NT2/D1 (cell line): ENCODE data around the gene SRPX.

Source experiments
- DNase-seq: peaks from one replicate; pipeline ENCODE4 v3.0.0-alpha.2; 2011; ENCODE audit warnings: low read depth, low spot score
- H3K27me3 ChIP-seq: 2 replicates; pipeline ENCODE4 v1.6.0; 2011; ENCODE audit warnings: mild to moderate bottlenecking; ENCODE audit not compliant: insufficient read length, insufficient read depth
- H3K36me3 ChIP-seq: 2 replicates; pipeline ENCODE4 v1.6.1; 2011; ENCODE audit warnings: mild to moderate bottlenecking, low read length, mixed read lengths; ENCODE audit not compliant: insufficient read depth, insufficient read length
- H3K4me1 ChIP-seq: 2 replicates; pipeline ENCODE4 v1.5.1; 2011; ENCODE audit not compliant: insufficient read depth, insufficient read length
- H3K4me3 ChIP-seq: 2 replicates; pipeline ENCODE4 v1.5.1; 2011; ENCODE audit warnings: low read depth; ENCODE audit not compliant: insufficient read length
- H3K9ac ChIP-seq: 2 replicates; pipeline ENCODE4 v1.6.0; 2011; ENCODE audit warnings: low read depth; ENCODE audit not compliant: insufficient read length
- H3K9me3 ChIP-seq: 2 replicates; pipeline ENCODE4 v1.5.1; 2011; ENCODE audit warnings: mild to moderate bottlenecking, low read length; ENCODE audit not compliant: insufficient read depth
- SUZ12 ChIP-seq: IDR thresholded peaks from 2 replicates; pipeline ENCODE4 v1.6.1; 2011; ENCODE audit not compliant: insufficient read length, insufficient read depth; ENCODE audit errors: extremely low read depth
- YY1 ChIP-seq: IDR thresholded peaks from 2 replicates; pipeline ENCODE4 v1.6.1; 2011; ENCODE audit not compliant: insufficient read length, insufficient read depth
- ZNF274 ChIP-seq: IDR thresholded peaks from 2 replicates; pipeline ENCODE4 v1.6.1; 2011; ENCODE audit warnings: mild to moderate bottlenecking, low read depth, low read length

Gene SRPX

GRCh38 chrX:38205039-38205438, 15.6 kb downstream of the SRPX start:
- H3K4me1 ChIP-seq: no peaks in the 10 kb centered on the region
- no peak overlapping the region for H3K9ac ChIP-seq
- no peaks in the 10 kb centered on the region for H3K9me3 ChIP-seq
- H3K4me3 ChIP-seq: no peak overlapping the region
- DNase-seq: no peak
- H3K27me3 ChIP-seq: no peaks in the 10 kb centered on the region
- TF ChIP-seq ZNF274 (no peak), SUZ12 (no peak), YY1 (no peak)
- no peaks in the 10 kb centered on the region for H3K36me3 ChIP-seq

DNA sequence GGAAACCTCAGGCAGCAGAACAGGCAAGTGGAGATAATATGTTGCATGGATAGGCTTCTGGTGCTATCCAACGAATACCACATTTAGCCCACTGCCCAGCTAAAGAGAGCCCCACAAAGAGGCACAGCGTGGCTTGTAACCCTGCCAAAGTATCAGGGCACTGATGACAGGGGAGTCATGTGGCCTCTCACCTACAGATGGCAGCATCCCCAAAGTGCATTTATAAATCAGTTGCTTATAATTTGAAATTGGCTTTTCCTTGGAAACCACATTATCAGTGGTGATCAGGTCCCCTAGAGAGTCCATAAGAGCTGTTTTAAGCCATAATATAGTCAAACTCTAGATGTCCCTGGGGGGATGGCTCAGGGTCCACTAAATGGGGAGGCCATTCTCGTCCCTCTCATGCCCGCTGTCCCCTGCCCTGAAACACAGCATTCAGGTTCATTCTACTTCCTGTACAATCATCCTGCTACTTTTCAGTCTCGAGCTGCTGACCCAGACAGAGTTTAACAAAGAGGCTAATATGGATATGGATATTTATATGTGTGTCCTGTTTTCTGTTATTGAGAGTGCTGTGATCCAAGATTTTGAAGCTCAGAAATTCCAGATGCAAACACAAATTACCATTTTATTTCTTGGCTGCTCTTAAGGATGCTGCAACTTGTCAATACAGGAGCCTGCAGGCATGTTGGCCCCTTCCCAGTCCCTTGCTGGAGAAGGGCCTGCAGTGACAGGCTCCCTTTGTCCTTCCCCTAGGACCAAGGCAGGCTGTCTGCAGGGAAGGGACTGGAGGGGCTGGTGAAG, 28.5 kb downstream of the SRPX start:
- DNase-seq: no peak
- no peaks in the 10 kb centered on the region for H3K36me3 ChIP-seq
- H3K9me3 ChIP-seq: no peaks in the 10 kb centered on the region
- H3K9ac ChIP-seq: no peak overlapping the region
- TF ChIP-seq YY1 (no peak), SUZ12 (no peak), ZNF274 (no peak)
- H3K4me1 ChIP-seq: no peaks in the 10 kb centered on the region
- no peak overlapping the region for H3K4me3 ChIP-seq
- H3K27me3 ChIP-seq: no peaks in the 10 kb centered on the region

DNA sequence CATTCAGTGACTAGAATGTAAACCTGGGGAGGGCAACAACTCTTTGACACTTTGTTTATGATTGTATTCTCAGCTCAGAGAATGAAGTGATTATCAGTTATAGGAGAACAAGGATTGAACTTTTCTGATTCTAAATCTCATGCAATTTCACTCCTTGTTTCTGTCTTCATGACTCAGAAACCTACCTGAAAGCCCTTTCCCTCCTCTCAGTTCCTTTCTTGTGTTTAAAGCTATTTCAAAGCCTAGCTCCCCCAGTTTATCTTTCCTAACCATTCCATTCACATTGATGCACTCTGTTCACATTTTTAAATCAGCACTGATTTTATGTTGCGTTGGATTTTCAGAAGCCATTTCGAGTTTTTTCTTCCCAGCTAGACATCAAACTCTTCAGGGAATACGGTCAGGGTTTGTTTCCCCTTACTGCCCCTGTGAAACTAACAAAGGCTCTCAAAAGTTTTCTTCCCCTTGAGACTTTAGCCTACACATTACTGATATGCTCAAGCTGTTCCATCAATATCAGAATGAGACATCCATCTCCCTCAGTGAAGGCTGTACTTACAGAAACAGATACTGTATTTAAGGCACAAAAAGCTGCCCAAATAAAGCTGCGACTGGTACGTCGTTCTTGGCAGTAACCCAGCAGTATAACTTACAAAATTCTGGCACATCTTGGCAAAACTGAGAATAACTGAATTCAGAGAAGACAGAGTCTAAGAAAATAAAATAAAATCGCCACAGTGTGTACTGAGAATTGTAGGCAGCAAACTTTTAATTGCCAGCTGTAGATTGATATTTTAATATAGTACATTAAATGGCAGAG, 31.0 kb downstream of the SRPX start:
- no peak overlapping the region for H3K9ac ChIP-seq
- no peaks in the 10 kb centered on the region for H3K27me3 ChIP-seq
- no peak overlapping the region for H3K4me3 ChIP-seq
- no peaks in the 10 kb centered on the region for H3K9me3 ChIP-seq
- no peaks in the 10 kb centered on the region for H3K4me1 ChIP-seq
- TF ChIP-seq SUZ12 (no peak), ZNF274 (no peak), YY1 (no peak)
- no peak for DNase-seq
- no peaks in the 10 kb centered on the region for H3K36me3 ChIP-seq

- no peaks in the 10 kb centered on the region for H3K4me1 ChIP-seq
- no peaks in the 10 kb centered on the region for H3K36me3 ChIP-seq
- no peaks in the 10 kb centered on the region for H3K27me3 ChIP-seq
- no peaks in the 10 kb centered on the region for H3K9me3 ChIP-seq
- H3K9ac ChIP-seq: no peak overlapping the region
- TF ChIP-seq SUZ12 (no peak), ZNF274 (no peak), YY1 (no peak)
- no peak overlapping the region for H3K4me3 ChIP-seq
- no peak for DNase-seq
Observed at GRCh38 chrX:38183596-38183995, 37.1 kb downstream of the SRPX start.

GRCh38 chrX:38181357-38181756, 39.3 kb downstream of the SRPX start:
- Histone ChIP-seq H3K4me3 (no peak overlapping the region), H3K27me3 (no peaks in the 10 kb centered on the region), H3K9me3 (no peaks in the 10 kb centered on the region), H3K4me1 (no peaks in the 10 kb centered on the region), H3K36me3 (no peaks in the 10 kb centered on the region), H3K9ac (no peak overlapping the region)
- TF ChIP-seq YY1: no peak
- no peak for TF ChIP-seq ZNF274
- TF ChIP-seq SUZ12: no peak
- DNase-seq: no peak

DNA sequence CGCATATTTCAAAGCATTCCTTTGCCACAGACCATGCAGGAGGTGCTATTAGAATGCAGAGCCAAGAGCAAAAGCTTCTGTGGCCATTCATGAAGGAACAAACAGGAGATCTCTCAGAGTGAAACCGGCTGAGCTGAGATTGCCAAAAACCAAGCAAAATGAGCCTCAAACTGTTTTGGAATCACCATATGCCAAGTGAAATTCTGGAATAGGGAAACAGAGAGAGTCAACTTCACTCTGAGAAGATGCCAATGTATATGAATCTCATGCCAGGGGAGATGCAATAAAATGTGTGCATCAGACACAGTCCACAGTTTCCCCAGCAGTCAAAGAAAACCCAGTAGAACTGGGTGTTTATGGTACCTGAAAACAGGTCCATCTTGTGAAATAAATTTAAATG, 42.3 kb downstream of the SRPX start:
- DNase-seq: no peak
- H3K36me3 ChIP-seq: peaks cover 2% of the 10 kb centered on the region
- H3K27me3 ChIP-seq: no peaks in the 10 kb centered on the region
- no peak overlapping the region for H3K4me3 ChIP-seq
- TF ChIP-seq SUZ12 (no peak), ZNF274 (no peak), YY1 (no peak)
- no peaks in the 10 kb centered on the region for H3K4me1 ChIP-seq
- no peak overlapping the region for H3K9ac ChIP-seq
- H3K9me3 ChIP-seq: no peaks in the 10 kb centered on the region

GRCh38 chrX:38175139-38175538, 45.5 kb downstream of the SRPX start:
- Histone ChIP-seq H3K9me3 (no peaks in the 10 kb centered on the region), H3K4me1 (peaks cover 3% of the 10 kb centered on the region), H3K4me3 (no peak overlapping the region), H3K27me3 (no peaks in the 10 kb centered on the region), H3K36me3 (peaks cover 2% of the 10 kb centered on the region), H3K9ac (no peak overlapping the region)
- TF ChIP-seq ZNF274: no peak
- TF ChIP-seq YY1: no peak
- no peak for TF ChIP-seq SUZ12
- peak; percentile 48 for DNase-seq
